Dedifferentiated amniotic fluid mesenchymal stem cell (primary cell): ENCODE data around the gene TPSD1.
"Not testable (repeated sequence)": the region's sequence is repeated elsewhere in the genome, so short reads cannot be mapped to it uniquely, and the experiment has no call there.

Experiments used
- DNase-seq: peaks from one replicate; pipeline ENCODE4 v3.0.0-alpha.2; 2016; ENCODE audit errors: extremely low spot score

TPSD1 gene

DNA sequence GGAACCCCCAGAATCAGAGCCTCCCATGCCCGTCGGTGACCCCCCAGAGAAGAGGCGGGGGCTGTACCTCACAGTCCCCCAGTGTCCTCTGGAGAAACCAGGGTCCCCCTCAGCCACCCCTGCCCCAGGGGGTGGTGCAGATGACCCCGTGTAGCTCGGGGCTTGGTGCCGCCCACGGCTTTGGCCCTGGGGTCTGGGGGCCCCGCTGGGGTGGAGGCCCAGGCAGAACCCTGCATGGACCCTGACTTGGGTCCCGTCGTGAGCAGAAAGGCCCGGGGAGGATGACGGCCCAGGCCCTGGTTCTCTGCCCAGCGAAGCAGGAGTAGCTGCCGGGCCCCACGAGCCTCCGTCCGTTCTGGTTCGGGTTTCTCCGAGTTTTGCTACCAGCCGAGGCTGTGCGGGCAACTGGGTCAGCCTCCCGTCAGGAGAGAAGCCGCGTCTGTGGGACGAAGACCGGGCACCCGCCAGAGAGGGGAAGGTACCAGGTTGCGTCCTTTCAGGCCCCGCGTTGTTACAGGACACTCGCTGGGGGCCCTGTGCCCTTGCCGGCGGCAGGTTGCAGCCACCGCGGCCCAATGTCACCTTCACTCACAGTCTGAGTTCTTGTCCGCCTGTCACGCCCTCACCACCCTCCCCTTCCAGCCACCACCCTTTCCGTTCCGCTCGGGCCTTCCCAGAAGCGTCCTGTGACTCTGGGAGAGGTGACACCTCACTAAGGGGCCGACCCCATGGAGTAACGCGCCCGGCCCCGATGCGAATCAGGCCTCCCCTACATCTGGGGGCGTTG is 34.8 kb upstream of the TPSD1 start:
- no peak for DNase-seq

DNA sequence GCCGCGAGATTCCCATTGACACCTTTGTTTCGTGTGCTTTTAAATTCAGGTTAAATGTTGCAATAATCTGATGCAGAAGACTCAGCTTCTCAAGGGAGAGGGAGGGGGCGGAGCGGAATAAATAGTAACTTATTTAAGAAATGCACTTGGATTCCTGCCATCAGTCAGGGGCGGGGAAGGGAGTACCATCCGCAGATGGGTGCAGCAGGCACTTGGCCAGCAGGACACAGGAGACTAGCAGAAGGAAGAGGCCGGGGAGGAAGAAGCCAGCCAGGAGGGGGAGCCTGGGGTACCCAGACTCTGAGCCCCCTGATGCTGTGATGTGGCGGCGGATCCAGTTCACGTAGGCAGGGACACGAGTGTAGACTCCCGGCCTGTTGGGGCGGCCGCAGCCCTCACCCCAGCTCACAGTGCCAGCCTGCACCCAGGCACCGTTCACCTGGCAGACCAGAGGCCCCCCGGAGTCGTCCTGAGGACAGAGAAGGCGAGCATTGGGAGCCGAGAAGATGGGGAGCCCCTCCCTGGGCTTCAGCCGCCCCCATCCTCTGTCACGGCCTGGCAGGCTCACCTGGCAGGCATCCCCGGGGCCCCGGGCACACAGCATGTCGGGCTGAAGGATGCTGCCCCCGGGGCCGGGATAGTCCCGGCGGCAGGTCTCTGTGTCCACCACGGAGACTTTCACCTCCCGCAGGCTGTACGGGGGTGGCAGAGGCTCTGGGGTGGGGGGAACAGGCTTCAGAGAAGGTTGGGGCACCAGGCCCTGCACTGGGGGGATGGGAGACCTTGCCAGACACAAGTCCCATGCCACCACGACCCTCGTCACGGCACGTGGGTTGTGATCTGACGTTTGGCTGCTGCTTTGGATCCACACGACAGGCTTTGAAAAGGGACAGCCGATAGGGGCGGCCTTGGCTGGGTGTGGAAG is 34.0 kb upstream of the TPSD1 start:
- DNase-seq: no peak

DNA sequence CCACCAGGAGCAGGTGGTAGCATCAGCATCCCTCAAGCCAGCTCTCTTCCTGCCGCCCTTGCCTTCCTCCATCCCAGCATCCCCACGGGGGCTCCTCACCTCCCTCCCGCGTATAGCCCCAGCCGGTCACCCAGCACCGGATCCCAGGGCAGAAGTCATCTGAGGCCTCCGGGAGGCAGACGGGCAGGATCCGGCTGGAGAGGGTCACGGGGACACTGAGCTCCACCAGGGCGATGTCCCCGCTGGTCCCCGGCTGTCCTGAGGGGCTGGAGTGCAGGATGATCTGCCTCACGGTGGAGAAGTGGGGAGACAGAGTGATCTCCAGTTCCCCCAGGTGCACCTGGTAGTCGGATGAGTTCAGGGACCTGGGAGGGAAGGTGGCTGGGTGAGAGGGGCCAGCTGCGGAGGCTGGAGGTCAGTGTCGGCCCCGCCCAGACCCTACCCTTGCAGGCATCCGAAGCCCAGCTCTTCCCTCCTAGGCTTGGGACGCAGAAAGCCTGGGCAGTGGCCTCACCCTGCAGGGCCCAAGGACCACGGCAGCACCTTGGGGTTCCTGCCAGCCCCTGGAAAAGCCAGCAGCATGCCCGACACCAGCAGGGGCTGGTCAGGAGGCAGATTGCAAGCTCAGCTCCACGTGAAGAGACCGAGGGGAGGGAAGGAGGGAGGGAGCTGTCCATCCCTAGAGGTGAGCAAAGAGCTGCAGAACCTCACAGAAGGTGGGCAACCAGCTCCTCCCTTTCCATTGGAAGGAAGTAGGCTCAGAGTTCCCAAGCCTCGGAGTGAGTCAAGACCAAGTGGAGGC is 33.1 kb upstream of the TPSD1 start:
- DNase-seq: no peak

DNA sequence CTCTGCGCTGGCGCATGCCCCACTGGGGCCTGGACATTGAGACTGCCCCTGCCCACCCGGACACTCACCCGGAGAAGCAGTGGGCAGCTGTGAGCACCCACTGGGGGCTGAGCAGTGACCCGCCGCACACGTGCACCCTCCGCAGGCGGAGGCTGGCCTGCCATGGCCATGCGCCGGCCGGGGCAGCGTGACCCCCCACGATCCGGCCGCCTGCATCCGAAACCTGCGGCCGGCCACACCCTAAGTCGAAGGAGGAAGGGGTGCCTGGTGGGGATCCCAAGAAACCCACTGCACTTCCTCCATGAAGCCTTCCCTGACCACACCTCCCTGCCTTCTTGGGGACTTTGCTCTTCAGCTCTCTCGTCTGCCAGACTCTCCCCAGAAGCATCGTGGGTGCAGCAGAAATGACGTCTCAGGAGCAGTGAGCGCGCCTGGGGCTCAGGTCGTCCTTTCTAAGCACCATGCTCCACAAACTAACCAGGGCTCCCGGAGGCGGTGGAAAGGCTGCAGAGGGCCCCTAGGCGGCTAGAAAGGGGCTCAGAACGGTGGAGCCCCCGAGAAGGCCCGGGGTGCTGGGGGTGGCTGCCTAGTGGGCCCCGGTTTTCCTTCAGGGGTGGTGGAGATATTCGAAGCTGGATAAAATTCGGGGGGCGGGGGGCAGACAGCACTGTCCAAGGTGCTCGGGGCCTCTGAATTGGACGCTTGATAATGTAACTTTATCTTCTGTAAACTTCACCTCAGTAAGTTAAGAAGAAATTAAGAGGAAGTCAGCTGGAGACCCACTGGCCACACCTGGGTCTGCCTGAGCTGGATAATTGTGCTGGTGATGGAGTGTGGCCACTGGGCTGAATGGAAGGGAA is 32.3 kb upstream of the TPSD1 start:
- DNase-seq: no peak

DNA sequence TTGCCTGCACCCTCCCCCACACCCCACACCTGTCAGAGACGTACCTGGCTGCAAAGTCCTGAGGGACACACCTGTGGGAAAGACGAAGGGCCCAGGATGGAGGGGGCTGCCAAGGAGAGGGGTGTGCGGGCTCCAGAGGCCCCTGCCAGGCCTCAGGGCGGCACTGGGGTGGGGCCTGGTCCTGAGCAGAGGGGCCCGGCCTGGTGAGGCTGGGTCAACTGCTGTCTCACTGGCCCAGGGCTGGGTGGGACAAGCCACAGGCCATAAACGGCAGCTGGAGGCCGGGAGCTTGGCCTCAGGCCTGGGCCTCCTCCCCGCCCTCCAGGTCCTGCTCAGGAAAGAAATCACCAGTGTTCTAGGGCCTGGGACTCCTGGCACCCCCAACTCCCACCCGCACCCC is 31.3 kb upstream of the TPSD1 start:
- DNase-seq: no peak

DNA sequence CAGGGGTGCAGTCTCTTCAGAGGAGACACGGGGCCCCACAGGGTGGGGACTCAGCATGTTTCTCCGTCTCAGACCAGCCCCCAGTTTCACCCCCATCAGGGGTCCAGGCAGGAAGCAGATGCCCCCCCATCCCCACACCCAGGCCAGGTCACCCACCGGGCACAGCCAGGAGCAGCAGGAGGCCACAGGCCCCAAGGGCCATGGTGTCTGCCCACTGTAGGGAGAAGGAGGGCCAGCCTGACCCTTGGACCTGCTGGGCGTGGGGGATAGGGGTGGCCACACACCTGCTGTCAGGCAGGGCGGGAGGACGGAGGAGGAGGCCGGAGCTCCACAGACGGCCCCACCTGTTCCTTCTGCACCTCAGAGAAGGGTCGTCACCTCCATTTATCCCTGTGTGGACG is 30.8 kb upstream of the TPSD1 start, which contains the start of gene TPSG1:
Gene TPSG1 (minus strand): TSS at position 218 of the 401 bp plus-strand sequence. CDS start 16 bp downstream, at position 202.
- DNase-seq: no peak

DNA sequence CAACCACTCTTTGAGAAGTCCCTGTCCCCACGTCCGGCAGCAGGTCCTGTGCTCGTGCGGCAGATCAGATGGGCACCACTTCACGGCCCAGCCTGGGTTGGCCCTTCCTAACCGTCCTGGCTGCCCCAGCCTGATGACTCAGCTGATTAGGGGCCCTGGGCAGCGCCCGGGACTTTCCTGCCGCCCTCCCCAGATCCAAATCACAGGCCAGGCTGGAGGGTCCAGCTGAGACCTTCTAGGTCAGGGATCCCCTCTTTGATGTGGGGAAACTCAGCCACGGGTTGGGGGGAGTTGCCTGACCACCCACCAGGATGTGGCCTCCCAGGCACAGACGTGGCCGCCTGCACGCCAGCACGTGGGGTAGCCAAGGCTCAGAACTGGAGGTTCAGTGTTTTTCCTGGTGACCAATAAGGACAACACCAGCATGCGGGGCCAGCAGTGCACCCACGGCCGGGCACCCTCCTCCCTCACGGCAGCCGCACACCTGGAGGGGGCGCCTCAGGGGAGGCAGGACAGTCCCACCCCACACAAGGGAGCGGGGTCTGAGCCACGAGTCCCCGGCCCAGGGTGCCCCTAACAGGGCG is 30.0 kb upstream of the TPSD1 start:
- DNase-seq: not testable (repeated sequence)

DNA sequence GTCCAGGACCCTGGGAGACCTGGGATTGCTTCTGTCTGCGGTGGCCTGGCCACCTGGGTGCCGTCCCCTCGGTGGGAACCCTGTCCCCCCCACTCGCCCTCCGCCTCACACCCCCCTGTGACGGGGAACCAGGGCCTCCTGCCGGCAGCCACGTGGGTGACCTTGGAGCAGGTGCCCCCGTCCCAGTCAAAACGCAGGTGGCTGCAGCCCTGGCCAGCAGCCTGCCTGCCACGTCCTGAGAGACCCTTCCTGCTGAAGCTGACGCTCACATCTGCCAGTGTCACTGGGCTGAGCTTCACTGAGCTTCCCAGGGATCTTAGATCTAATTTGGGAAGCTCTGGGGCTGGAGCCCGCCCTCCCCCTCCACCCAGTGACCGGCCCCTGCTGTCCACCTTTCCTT is 29.2 kb upstream of the TPSD1 start:
- DNase-seq: not testable (repeated sequence)

DNA sequence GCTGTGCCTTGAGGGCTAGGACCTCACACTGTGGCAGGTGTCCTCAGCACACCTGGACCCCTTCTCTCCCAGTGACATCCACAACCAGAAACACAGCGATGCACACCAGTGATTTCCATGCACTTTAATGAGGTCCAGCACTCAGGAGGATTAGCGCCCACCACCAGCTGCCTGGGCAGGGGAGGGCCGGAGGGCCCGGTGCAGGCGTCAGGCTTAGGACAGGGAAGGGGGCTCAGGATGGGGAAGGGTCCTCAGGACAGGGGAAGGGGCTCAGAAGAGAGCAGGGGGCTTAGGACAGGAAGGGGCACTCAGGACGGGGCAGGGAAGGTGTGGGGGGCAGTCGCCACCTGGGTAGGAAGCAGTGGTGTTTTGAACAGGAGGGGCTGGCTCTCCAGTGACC is 27.6 kb upstream of the TPSD1 start:
- not testable (repeated sequence) for DNase-seq

DNA sequence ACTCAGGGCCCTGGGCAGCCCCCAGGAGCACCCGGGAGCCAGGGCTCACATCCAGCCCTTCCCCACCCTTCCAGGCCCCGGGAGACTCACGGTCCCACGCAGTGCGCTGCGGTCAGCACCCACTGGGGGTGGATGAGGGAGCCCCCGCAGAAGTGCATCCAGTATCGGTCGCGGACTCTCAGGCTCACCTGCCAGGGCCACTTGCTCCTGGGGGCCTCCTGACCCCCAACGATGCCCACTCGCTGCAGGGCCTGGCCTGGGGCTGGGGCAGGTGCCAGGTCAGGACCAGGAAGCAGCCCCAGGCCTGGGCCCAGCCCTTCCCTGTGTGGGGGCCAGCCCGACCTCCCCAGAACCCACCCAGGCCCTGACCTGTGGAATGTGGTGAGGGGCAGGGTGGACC is 26.4 kb upstream of the TPSD1 start:
- not testable (repeated sequence) for DNase-seq

DNA sequence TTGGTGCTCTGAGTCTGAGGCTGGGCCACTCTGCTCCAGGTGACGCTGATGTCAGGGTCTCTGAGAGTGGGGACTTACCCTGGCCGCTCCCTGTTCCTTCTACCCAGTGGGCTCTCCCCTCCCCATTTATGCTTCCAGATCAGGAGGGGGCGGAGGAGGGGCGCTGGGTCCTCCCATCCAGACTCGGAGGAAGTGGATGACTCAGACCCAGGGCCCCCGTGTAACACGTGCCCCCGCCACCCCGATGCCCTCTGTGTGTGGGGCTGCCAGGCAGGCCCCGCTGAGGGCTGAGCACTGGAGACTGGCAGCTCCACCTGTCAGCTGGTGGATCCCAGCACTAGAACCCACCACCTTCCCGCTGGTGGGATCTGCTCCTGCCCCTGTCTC is 25.8 kb upstream of the TPSD1 start, which contains the start of gene TPSB2:
Gene TPSB2 (minus strand): TSS at position 101 of the 387 bp plus-strand sequence. CDS start 233 bp downstream, outside the sequence.
- not testable (repeated sequence) for DNase-seq

DNA sequence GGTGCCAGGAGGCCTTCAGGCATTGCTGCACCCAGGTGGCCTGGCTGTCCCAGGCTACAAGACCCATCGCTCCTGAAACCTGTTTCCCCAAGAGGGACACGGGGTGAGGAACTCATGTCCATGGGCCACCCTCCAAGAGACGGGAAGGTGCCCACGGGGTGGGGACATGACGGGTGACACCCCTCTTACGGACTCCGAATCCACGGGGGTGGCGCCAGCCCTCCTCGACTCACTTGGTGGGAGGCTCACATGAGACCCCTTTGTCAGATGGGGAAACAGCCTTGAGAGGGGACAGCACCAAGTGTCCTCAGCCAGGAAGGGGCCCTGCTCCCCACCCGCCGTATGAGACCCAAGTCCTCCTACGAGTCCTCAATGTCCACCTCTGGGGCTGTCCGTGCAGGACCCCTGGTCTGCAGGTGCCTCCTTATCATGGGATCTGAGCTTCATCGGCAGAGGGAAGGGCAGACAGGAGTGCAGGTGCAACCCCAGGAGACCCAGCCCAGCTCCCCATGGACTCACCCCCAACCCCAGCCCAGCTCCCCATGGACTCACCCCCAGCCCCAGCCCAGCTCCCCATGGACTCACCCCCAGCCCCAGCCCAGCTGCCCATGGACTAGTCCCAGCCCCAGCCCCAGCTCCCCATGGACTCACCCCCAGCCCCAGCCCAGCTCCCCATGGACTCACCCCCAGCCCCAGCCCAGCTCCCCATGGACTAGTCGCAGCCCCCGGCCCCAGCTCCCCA is 25.2 kb upstream of the TPSD1 start:
- DNase-seq: not testable (repeated sequence)

DNA sequence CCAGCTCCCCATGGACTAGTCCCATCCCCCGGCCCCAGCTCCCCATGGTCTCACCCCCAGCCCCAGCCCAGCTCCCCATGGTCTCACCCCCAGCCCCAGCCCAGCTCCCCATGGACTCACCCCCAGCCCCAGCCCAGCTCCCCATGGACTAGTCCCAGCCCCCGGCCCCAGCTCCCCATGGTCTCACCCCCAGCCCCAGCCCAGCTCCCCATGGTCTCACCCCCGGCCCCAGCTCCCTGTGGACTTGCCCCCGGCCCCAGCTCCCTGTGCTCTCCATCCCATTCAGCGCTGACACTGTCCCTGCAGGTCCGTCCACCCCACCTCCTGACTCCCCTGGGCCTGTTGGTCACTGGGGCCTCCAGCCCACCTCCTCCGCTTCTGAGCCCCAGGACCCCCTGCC is 24.6 kb upstream of the TPSD1 start:
- DNase-seq: not testable (repeated sequence)

DNA sequence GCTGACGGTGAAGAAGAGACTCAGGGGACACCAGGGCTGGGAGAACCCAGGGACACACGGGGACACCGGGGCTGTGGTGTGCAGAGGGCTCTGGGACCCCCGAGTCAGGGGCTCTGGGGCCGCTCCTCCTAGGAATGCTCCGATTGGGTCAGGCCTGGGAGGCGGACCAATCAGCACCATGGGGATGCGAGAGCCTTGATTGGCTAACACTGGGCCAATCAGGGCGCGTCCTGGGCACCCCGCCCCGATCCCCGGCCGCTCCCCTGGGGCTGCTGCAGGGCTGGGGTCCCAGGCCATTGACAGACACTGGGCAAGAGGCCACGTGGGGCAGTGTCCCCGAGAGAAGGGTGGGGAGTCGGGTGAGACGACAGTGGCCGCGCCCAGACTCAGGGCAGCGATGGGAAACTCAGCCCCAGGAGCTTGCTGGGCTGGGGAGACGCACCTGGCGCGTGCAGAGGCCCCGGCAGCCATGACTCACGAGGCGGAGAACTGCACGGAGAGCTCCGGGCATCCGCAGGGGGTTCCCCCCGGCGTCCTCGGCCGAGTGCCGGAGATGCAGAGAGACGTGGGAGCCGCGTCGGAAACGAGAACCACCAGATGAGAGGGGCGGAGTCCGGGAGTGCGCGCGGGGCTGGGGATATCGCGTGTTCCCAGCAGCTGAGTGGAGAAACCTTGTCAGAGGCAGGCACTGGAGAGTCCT is 23.7 kb upstream of the TPSD1 start:
- not testable (repeated sequence) for DNase-seq

DNA sequence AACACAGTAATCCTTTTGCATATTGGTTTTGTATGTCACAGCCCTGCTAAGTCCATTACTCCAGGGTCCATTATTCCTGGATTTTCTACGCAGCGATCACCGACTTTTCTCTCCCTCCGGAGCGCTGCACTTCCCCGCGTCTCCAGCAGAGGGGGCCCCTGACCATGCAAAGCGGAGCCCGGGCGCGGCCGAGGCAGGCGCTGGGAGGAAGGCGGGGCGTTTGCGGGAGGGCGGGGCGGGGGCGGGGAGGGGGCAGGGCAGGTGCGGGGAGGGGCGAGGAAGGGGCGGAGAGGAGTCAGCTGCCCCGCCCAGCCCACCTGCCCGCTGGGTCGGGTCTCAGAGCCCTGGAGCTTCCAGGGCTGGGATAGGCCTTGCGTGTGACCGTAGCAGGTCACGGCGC is 19.2 kb upstream of the TPSD1 start:
- DNase-seq: not testable (repeated sequence)

DNA sequence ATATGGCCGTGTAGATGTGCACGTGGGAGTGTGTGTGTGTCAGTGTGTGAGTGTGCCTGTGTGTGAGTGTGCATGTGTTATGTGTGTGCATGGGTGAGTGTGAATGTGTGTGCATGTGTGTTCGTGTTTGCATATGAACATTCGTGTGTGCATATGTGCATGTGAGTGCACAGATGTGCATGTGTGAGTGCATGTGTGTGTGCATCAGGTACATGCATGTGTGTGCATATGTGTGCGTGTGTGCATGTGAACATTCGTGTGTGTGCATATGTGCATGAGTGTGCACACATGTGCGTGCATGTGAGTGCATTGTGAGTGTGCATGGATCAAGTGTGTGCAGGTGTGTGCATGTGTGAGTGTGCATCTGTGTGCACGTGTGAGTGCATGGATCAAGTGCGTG is 17.9 kb upstream of the TPSD1 start:
- DNase-seq: no peak

DNA sequence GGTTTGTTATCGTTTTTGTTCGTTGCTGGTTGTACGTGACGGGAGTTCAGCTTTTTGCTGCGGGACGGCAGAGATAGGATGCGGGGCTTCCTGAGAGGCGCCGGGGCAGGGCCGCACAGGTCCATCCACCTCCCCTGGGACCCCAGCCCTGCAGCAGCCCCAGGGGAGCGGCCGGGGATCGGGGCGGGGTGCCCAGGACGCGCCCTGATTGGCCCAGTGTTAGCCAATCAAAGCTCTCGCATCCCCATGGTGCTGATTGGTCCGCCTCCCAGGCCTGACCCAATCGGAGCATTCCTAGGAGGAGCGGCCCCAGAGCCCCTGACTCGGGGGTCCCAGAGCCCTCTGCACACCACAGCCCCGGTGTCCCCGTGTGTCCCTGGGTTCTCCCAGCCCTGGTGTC is 17.0 kb upstream of the TPSD1 start:
- DNase-seq: not testable (repeated sequence)

DNA sequence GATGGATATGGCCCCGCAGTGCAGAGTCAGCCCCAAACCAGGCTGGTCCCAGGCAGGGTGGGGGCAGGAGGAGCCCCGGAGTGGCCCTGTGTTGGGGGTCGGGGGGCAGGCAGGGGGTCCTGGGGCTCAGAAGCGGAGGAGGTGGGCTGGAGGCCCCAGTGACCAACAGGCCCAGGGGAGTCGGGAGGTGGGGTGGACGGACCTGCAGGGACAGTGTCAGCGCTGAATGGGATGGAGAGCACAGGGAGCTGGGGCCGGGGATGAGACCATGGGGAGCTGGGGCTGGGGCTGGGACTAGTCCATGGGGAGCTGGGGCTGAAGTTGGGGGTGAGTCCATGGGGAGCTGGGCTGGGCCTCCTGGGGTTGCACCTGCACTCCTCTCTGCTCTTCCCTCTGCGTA is 16.3 kb upstream of the TPSD1 start:
- not testable (repeated sequence) for DNase-seq

DNA sequence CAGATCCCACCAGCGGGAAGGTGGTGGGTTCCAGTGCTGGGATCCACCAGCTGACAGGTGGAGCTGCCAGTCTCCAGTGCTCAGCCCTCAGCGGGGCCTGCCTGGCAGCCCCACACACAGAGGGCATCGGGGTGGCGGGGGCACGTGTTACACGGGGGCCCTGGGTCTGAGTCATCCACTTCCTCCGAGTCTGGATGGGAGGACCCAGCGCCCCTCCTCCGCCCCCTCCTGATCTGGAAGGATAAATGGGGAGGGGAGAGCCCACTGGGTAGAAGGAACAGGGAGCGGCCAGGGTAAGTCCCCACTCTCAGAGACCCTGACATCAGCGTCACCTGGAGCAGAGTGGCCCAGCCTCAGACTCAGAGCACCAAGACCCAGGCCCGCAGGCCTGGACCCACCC is 15.4 kb upstream of the TPSD1 start, which contains the start of gene TPSAB1:
Gene TPSAB1 (plus strand): TSS at position 270 of the 400 bp plus-strand sequence. CDS start 234 bp downstream, outside the sequence.
- DNase-seq: not testable (repeated sequence)
